Thyroid gland (tissue), 4 donors: ENCODE data around the gene GRIN3B.

Experiments used
- CTCF ChIP-seq, 6 experiments: fragments of 200-600 bp in 3 of 6; fragments of 450-650 bp in 3 of 6; sonication (generic) in 3 of 6; IDR thresholded peaks; one replicate each; pipeline ENCODE4 v1.5.1; 2016 to 2019; ENCODE audit warnings: antibody characterized with exemption in 6 of 6, mild to moderate bottlenecking in 2 of 6, inconsistent platforms in 1 of 6, moderate library complexity in 1 of 6
- POLR2A ChIP-seq, 2 donors: fragments of 450-650 bp; IDR thresholded peaks; one replicate each; pipeline ENCODE4 v1.6.1; 2017; ENCODE audit warnings: antibody characterized with exemption in 2 of 2, mild to moderate bottlenecking in 2 of 2, moderate library complexity in 1 of 2

- TF ChIP-seq CTCF (IDR thresholded peaks at IDR 0.05) (no peak), POLR2A (IDR thresholded peaks at IDR 0.05) (no peak)
Measured at GRCh38 chr19:974564-975257, 25.5 kb upstream of the GRIN3B start.
